HCEC 1CT (cell line): ENCODE data around the gene ZSCAN2.
"Not testable (repeated sequence)": the region's sequence is repeated elsewhere in the genome, so short reads cannot be mapped to it uniquely, and the experiment has no call there.

Experiments used
- DNase-seq: peaks from one replicate; pipeline ENCODE4 v3.0.0-alpha.2; 2017

The ZSCAN2 gene

DNA sequence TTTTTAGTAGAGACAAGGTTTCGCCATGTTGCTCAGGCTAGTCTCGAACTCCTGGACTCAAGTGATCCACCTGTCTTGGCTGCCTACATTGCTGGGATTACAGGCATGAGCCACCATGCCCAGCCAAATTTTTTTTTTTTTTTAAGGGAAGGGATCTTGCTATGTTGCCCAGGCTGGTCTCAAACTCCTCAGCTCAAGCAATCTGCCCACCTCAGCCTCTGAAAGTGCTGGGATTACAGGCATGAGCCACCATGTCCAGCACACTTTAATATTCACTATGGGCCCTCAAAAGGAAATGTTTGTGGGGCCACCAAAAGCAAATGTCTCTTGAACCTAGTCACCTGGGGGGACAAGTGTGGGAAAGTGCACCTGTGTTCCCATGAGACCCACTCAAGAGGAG is 41.8 kb downstream of the ZSCAN2 start:
- not testable (repeated sequence) for DNase-seq

DNA sequence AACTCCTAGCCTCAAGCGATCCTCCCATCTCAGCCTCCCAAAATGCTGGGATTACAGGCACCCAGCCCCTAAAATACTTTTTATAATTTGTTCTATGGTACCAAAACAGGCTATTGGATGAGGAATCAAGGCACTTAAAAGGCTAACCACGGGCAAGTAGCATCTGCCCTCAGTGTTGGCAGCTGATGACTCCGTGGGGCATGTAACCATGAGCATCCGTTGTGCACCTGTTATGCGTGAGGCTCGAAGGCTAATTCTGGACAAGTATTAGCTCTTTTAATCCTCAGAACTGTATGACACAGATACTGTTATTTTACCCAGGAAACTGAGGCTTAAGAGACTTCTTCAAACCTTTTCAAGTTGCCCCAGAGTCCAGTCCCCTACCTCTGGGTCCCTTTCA is 43.0 kb downstream of the ZSCAN2 start:
- DNase-seq, result no peak

DNA sequence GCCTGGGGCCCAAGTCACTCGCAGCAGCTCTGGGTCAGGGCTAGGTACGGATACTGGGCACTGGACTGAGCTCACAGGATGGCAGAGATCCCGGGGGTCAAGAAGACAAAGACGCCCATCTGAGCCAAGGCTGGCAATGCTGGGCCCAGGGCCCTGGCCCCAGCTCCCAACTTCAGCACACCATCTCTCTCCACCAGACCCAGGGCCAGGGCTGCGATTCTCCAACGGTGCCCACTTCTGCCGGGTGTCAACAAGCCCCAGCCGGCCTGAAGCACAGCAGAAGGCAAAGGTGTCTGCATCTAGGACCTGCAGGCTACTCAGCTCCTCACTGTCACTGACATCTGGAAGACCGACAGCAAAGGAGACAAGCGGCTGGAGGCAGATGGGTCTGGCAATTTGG is 44.7 kb downstream of the ZSCAN2 start:
- no peak for DNase-seq

DNA sequence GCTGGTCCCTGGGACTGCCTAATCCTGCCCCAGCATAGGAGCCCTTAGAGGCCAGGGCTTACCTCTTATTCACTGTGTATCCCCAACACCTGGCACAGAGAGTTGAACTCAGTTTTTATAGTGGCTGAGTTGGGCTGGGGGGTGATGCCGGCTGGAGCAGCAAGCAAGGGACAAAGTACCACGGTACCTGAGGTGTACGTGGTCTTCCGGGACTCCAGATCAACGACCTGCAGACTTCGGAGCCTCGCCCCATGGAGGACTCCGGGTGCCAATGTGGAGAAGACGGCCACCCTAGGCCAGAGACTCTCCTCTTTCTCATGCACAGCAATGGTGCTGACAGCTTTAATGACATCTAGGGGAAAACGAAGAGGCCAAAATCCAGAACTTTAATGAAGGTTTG is 45.2 kb downstream of the ZSCAN2 start:
- DNase-seq, result no peak

DNA sequence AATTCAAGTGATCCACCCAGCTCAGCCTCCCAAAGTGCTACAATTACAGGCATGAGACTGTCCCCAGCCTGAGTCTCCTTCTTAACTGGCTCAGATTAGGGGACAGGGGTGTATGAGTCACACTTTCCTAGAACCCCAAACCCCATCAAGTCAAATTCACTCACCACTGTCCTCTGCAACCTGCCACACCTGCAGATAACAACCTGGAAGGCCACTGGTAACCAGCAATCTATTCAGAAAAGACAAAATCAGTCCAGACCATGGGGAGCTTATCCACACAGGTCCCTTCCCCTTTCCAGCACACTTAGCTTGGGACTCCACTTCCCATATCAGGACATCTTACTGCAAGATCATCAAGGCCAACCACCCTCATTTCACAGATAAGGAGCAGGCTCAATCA is 46.9 kb downstream of the ZSCAN2 start:
- DNase-seq, result no peak

DNA sequence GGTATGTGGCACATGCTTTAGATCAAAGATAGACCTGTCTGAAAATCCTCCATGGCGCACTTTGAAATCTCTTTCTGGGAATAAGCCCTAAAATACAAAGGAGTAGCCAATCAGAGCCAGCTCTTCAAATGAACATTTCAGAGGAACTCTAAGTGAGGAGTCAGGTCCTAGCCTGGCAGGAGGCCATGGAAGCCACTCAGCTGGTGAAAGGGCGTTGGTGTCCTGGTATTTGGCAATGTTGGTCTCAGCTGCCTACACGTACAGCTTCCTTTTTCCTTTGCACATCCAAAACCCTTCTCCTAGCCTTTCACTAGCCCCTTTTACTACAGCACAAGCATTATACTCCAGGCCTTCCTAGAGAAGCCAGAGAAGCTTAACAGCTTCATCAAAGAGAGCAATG is 47.7 kb downstream of the ZSCAN2 start:
- no peak for DNase-seq

DNA sequence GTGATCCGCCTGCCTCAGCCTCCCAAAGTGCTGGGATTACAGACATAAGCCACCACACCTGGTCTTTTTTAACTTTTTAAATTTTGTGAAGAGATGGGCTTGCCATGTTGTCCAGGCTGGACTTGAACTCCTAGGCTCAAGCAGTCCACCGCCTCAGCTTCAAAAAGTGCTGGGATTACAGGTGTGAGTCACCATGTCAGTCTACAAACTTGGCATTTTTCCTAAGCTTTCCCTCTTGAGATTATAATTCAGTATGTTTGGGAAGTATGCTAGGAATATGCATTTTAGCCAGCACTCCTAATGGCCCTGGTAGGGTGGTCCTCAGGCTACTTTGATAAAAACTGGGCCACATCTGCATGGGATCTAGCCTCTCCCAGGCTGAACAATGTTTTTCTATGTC is 48.9 kb downstream of the ZSCAN2 start:
- DNase-seq, result peak; percentile 31

DNA sequence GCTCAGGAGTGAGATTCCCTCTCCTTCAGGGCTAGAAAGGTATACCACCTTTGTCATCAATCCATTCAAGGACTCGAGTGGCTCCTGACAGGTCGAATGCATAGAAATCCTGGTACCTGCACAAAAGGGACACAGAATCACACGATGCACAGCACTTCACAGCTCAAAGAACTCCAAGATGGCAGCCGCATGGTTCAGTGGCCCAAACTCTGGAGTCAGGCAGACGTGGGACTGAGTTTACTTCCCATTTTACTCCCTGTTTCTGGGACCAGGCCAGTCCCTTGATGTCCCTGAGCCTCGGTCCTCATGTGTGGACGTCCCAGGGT is 52.7 kb downstream of the ZSCAN2 start:
- no peak for DNase-seq

DNA sequence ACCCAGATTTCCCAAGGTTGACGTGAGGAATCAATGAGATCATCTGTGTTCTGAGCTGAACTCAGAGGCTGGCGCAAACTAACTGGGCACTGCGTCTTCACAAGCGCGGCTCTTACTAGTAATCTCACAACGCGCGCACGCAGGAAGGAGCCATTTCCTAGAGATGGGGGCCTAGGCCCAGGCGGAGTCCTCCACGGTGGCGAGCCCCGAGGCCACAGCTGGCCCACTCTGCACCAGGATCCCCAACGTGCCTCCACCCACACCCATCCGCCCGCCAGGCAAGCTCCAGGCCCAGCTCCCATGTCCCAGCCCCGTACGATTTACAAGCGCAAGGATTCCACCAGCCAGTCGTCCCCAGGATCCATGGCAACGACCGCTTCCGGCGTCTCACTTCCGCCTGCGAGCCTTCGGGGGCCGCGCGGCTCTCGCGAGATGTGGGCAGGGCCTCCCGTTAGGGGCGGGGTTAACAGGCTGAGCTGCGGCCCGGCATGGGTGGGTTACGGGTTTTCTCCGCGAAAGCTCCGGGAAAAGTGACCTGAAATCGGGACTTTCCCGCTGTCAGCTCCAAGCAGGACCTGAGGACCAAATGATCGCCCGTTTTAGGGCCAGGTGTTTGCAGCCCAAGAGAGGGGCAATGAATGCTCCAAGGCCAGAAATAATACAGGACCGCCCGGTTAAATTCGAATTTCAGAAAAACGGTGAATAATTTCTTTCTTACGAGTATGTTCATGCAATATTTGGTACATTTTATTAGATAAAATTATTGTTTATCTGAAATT is 53.3 kb downstream of the ZSCAN2 start, which contains the start of gene WDR73:
Gene WDR73, minus strand, starts transcription at position 374 of the 779 bp plus-strand sequence. Its CDS starts 9 bp downstream, at position 365.
- DNase-seq, result peak; percentile 89

DNA sequence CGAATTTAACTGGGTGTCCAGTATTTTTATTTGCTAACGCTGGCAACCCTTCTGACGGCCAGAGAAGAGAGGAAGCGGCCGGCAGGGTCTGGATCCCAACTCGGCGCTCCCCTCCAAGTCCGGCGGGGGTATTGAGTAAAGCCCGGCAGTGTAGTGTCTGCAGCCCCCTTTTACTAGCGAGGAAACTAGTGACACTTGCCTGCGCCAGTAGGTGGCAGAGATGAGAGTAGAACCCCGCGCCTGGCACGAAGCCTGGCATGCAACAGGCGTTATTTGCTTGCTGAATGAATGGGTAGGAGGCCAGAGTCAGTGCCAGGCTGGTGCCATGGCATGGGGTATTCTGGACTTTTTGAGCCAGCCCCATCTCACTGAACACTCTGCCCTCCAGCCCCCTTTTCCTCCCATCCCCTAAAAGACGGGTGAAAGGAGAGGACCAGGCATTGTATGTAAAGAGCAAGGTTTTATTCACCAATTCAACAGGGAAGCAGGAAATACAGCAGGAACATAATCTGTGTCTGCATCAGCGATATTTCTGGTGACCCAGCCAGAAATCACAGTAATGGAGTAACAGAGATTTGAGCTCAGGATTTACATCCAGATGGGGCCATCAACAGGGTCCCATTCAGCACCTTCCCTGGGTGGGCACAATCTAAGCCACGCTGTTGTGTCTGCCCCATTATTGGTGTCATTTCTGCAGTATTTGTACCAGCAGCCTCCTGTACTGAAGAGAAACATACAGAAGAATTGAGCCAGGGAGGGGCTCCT is 54.1 kb downstream of the ZSCAN2 start:
- peak; percentile 73 for DNase-seq

DNA sequence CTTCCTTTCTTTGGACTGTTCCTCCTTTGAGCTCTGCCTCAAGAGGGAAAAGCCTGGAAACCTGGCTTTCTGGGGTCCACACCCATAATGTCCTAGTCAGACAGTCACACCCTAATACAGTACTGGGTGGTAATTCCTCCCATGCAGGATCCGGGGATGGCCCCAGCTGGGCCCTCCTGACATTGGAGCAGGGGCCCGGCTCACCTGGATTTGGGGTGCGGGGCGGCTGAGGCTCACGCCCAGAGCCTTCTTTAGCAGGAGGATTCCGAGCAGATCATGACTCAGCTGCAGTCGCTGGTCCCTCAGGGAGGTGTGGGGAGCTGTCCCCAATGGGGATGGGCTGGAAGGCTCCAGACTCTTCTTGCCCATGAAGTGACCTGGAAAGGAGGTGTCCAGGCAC is 56.2 kb downstream of the ZSCAN2 start:
- DNase-seq, result no peak

DNA sequence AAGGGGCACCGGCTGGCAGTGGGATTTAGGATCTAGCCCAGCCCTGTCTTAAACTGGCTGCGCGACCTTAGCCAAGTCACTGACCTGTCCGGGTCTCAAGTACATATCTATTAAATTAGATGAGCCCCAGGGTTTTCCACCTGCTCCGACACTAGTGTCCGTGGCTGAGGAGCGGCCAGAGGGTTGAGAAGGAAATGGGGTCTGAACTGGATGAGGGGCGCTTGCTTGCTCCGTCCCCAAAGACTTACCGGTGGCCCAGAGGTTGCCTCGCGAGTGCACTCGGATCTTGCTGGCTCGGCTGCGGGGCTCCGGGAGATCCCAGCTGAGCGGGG is 56.9 kb downstream of the ZSCAN2 start:
- DNase-seq, result no peak

DNA sequence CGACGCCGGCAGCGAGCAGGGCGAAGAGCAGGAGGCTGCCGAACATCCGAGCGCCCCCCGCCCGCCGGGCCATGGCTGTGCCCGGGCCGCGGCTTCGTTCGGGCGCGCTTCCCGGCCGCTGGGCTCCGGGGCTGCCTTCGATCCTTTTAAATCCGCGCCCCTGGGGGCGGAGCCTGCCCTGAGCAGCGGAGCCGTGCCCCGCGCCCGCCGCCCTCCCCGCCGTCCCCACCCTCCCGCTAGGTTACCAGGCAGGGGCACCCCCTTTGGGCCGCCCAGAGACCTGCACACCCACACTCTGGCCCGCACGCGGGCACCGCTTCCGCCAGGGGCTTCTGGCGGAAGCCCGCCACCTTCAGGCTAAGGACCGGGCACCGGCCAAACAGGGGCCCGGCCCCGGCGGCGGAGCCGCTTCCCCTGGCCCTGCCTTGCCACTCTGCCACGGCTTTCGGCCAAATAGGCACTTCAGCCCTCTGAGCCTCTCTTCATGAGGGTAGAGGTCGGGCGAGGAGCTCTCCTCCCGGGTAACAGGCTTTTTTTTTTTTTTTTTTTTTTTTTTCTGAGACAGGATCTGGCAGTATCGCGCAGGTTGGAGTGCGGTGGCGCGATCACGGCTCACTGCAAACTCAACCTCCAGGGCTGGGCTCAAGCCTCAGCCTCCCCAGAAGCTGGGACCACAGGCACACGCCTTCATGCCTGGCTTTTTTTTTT is 57.4 kb downstream of the ZSCAN2 start, which contains the start of gene NMB:
Gene NMB, minus strand, starts transcription at position 120 of the 708 bp plus-strand sequence. Its CDS starts 47 bp downstream, at position 73.
- DNase-seq, result peak; percentile 72

DNA sequence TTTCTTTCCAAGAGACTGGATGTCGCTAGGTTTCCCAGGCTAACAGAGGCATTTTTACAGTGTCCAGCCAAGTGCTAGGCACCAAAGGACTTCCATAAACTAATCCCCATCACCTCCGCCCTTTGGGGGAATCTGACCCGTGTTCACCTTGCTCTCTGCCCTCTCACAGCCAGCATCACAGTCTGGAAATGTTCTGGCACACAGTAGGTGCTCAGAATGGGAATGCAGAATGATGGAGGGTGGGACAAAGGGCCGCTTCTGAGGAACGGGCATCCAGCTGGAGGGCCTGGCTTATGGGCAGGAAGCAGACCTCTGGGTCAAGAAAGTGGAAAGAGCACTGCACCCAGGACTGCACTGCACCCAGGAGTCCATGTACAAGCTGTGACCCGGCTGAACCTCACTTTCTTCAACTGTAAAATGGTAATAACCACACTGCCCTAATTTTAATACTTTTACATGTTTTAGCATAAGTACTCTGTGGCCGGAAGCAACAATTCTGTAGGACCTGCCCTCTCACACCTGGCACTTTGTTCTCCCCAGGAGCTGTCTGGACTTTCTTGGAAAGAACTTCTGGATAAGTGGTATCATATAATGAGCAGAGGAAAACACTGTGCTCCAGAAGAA is 58.1 kb downstream of the ZSCAN2 start:
- DNase-seq, result no peak

DNA sequence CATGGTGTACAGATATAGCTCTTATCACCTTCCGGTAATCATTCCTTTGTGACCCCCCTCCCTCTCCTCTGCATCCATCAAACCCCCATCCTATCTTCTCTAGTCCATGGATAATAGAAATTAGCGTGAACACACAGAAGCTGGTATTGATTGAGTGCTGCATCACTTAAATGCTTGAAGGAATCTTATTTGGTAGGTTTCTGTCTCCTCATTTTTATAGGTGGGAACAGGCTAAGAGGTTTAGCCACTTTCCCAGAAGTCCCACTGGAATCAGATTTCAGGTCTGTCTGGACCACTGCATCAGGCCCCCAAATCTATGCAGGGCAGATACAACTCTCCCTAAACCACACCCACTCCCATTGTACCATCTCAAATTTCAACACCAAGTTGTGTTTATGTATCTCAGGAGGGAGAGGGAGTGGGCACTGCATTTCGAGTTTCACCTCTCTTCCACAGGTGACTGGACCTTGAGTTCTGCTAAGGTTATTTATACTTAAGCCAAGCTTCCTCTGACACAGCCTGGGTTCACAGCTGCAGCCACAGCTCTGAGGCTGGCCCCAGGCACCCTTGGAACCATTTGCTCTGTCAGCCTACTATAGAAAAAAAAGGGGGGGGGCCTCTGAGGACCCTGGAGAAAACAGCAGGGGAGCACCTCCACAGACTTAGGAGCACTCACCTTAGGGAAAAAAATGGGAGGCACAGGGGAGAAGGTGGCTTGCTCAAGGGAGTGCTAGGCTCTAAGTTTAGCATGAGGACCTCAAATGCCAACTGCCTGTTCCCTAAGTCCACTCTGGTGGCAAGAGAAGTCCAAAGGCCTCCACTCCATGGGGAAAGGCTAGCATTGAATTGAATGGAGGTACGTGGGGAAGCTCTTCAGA is 59.3 kb downstream of the ZSCAN2 start:
- no peak for DNase-seq

DNA sequence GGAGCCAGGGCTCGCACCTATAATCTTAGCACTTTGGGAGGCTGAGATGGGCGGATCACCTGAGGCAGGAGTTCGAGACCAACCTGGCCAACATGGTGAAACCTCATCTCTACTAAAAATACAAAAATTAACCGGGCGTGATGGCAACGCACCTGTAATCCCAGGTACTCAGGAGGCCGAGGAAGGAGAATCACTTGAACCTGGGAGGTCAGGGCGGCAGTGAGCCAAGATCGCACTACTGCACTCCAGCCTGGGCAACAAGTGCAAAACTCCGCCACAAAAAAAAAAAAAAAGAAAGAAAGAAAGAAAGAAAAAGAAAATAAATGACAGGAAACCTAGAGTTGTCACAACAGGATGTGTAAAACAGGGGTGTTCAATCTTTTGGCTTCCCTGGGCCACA is 60.2 kb downstream of the ZSCAN2 start:
- DNase-seq, result no peak

DNA sequence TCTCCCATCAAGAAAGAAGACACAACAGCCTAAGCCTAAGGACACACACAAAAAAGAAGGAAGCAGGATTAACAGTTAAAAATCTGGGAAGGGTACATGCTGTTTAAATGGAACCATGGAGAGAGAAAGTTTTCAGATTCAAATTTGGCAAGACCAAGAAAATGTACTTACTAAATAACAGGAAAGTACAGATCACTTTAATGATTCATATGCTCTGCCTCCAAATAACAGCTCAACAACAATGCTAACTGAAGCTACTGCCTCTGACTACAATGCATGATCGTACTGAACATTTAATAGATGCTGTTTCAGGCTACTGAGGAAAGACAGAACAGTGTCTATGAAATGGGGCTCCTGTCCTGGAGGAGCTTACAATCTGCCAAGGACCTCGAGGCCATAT is 65.6 kb downstream of the ZSCAN2 start:
- DNase-seq, result no peak

DNA sequence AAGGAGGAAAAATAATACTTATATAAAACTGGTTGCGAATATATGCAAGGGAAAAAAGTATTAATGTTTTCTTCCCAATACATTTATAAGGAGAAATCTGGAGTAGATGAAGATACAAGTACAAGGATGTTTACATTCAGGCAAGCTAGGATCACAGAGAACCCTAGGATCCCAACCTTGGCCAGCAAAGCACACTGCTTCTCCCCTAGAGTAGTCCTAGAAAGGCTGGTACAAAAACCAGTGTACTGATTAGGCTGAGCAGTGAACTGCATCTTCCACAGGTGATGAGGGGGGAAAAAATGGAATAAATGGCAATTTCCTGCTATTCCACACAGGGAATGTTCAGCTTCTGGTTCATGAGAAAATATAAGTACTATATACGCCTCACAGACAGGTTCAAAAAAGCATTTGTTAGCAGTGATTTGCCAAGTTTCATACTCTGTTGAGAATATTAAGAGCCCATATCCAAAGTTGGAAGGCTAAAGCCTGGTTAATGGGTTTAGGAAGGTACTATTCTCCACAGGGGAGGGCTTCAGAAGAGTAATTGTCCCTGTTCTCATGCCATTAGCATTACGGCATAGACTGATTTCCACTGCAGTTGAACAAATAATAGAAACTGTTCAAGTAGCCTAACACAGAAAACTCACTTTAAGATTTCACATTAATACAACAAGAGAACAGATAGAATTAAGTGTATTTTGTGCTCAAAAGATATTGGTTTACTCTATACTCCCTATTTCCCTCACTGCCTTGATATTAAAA is 67.6 kb downstream of the ZSCAN2 start:
- no peak for DNase-seq

DNA sequence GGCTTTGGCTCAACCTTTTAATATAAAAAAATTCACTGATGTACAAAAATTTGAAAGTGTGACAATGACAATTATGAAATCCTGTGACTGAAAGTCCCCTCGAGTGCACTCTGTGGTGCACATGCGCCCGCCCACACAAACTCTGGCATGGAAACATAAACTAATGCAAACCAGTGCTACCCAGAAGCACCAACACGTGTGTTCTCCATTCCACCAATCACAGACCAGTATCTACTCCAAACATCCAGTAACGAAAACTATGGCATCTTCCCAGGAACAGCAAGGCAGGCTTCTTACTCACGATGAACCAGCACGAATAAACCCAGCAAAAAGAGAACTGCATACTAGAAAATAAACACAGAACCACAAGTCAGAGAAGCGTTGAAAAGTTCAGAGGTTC is 68.9 kb downstream of the ZSCAN2 start:
- DNase-seq, result no peak

DNA sequence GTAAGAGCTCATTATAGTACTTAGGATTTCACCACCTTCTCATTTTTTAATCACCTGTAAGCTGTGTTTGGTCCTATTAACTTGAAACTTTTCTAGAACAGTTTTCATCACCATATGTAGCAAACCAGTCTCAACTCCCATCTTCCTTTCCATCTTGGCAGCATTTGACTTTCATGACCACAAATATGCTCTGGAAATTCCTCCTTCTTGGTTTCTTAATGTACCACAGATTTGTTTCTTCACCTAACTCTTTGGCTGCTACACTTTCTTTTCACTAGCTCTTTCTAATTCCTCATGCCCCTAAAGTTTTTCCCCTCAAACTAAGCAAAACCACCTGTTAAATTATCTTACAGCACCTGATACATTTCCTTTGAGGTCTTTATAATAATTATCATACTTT is 70.4 kb downstream of the ZSCAN2 start:
- DNase-seq, result peak; percentile 65
